OCI-LY7 (cell line): ENCODE results near the gene MYL3. TPM values are rescaled to one million over a fixed set of nuclear protein-coding genes. Genes with fewer than 3 reads are reported as not detected.

Experiments used
- BruUV-seq: library from RNA; stranded (reverse); fragments of 400-500 nt; replicated peaks from 2 replicates; lab custom pipeline; 2021; lab: Mats Ljungman, UMichigan
- CTCF ChIA-PET: fragments of 300-600 bp; sonication (Branson Sonifier 250); formaldehyde crosslinking; loops from one replicate; lab custom pipeline; 2022; ENCODE audit warnings: antibody characterized with exemption; ENCODE audit not compliant: unreplicated experiment; lab: Charles Lee
- POLR2A ChIA-PET: fragments of 300-600 bp; sonication (Branson Sonifier 250); formaldehyde crosslinking; loops from one replicate; lab custom pipeline; 2022; ENCODE audit warnings: antibody characterized with exemption; lab: Charles Lee
- DNase-seq: peaks from one replicate; pipeline ENCODE4 v3.0.0-alpha.2; 2015; ENCODE audit warnings: low spot score
- H2AFZ ChIP-seq: fragments of 200-600 bp; sonication (generic), shearing (Covaris generic); 2 replicates; pipeline ENCODE4 v1.6.1; 2014; ENCODE audit warnings: mild to moderate bottlenecking, antibody characterized with exemption, low read length, moderate library complexity
- H3K27ac ChIP-seq: fragments of 200-600 bp; sonication (generic); 2 replicates; pipeline ENCODE4 v1.5.1; 2014; ENCODE audit warnings: mixed run types, low read depth, mild to moderate bottlenecking, moderate library complexity, low read length, inconsistent platforms; ENCODE audit not compliant: poor library complexity, severe bottlenecking
- H3K36me3 ChIP-seq: fragments of 200-600 bp; sonication (generic); 2 replicates; pipeline ENCODE4 v1.6.1; 2014; ENCODE audit warnings: mild to moderate bottlenecking, antibody characterized with exemption, low read length, moderate library complexity, mixed read lengths; ENCODE audit not compliant: insufficient read depth
- H3K4me1 ChIP-seq: fragments of 200-600 bp; sonication (generic); 2 replicates; pipeline ENCODE4 v1.5.1; 2014; ENCODE audit warnings: mild to moderate bottlenecking, low read length; ENCODE audit not compliant: insufficient read depth, poor library complexity, severe bottlenecking
- H3K4me2 ChIP-seq: fragments of 200-600 bp; sonication (generic); 2 replicates; pipeline ENCODE4 v1.6.1; 2014; ENCODE audit warnings: mild to moderate bottlenecking, low read length
- H3K4me3 ChIP-seq: fragments of 200-600 bp; sonication (generic); 2 replicates; pipeline ENCODE4 v1.5.1; 2014; ENCODE audit warnings: mild to moderate bottlenecking, low read depth, low read length; ENCODE audit not compliant: poor library complexity, severe bottlenecking
- H3K79me2 ChIP-seq: fragments of 200-600 bp; sonication (generic); 2 replicates; pipeline ENCODE4 v1.6.1; 2016; ENCODE audit warnings: low read depth, mild to moderate bottlenecking, low read length, moderate library complexity, mixed read lengths; ENCODE audit not compliant: insufficient read depth
- H3K9me2 ChIP-seq: fragments of 200-600 bp; sonication (generic); 2 replicates; pipeline ENCODE4 v1.6.1; 2016; ENCODE audit warnings: mild to moderate bottlenecking, low read length, mixed read lengths; ENCODE audit not compliant: insufficient read depth
- H3K9me3 ChIP-seq: fragments of 200-600 bp; sonication (generic); 2 replicates; pipeline ENCODE4 v1.6.1; 2014; ENCODE audit warnings: mild to moderate bottlenecking, mixed run types, low read length, mixed read lengths
- H4K20me1 ChIP-seq: fragments of 200-600 bp; sonication (generic); 2 replicates; pipeline ENCODE4 v1.6.1; 2014; ENCODE audit warnings: mild to moderate bottlenecking, antibody characterized with exemption, low read length, moderate library complexity, mixed read lengths; ENCODE audit not compliant: insufficient read depth
- CTCF ChIP-seq: fragments of 200-600 bp; sonication (generic); conservative IDR thresholded peaks from 2 replicates; pipeline ENCODE4 v1.5.1; 2014; ENCODE audit warnings: mild to moderate bottlenecking, antibody characterized with exemption, low read length, moderate library complexity, mixed read lengths
- EZH2phosphoT487 ChIP-seq: fragments of 200-600 bp; sonication (generic); IDR thresholded peaks from 2 replicates; pipeline ENCODE4 v1.6.1; 2018; ENCODE audit warnings: low read depth, borderline replicate concordance, mild to moderate bottlenecking, mixed run types, antibody characterized with exemption, low read length, moderate library complexity, mixed read lengths
- intact Hi-C: fragments of 100-400 bp; cut with micrococcal nuclease; formaldehyde crosslinking; loops from one replicate; pipeline ENCODE4 v1.10.0; 2022; ENCODE audit not compliant: unreplicated experiment
- total RNA-seq, 2 experiments: library from RNA; depleted of rRNA in 1 of 2; stranded (reverse); fragments of >200 nt in 1 of 2; shearing (Covaris generic) in 1 of 2; gene quantifications; 2 replicates each; pipeline ENCODE4 v1.2.3, GENCODE V29; 2014 to 2022

Gene MYL3
- total RNA-seq, 2 experiments from 2014 or later = not detected

- no TSS peak for BruUV-seq
- H2AFZ ChIP-seq = no peak overlapping the region
- no peak overlapping the region for H3K4me3 ChIP-seq
- H3K79me2 ChIP-seq = no peaks in the 10 kb centered on the region
- intact Hi-C loops = no loop called here
- no peaks in the 10 kb centered on the region for H3K36me3 ChIP-seq
- H3K9me3 ChIP-seq = no peaks in the 10 kb centered on the region
- no peaks in the 10 kb centered on the region; the same call in 1 of the 2 replicates for H4K20me1 ChIP-seq
- H3K9me2 ChIP-seq = no peaks in the 10 kb centered on the region
- no peak overlapping the region for H3K4me2 ChIP-seq
- ChIA-PET CTCF (no interaction called here), POLR2A (interaction anchor here (0.8 kb wide), 1 partner anchor 105 kb away, joined by 3 read pairs; no protein-coding TSS in a partner anchor)
- DNase-seq = no peak
- H3K4me1 ChIP-seq = no peaks in the 10 kb centered on the region
- no peak overlapping the region for H3K27ac ChIP-seq
- TF ChIP-seq CTCF = no peak
- no peak for TF ChIP-seq EZH2phosphoT487
These were observed 21.7 kb upstream of the MYL3 start for GRCh38 chr3:46884929-46885328.

- CTCF ChIA-PET = no interaction called here
- no peak overlapping the region for H3K27ac ChIP-seq
- H4K20me1 ChIP-seq = no peaks in the 10 kb centered on the region; the same call in 1 of the 2 replicates
- H3K4me1 ChIP-seq = no peaks in the 10 kb centered on the region
- no peaks in the 10 kb centered on the region for H3K9me3 ChIP-seq
- TF ChIP-seq CTCF = no peak
- no peak for TF ChIP-seq EZH2phosphoT487
- H3K4me2 ChIP-seq = no peak overlapping the region
- H2AFZ ChIP-seq = no peak overlapping the region
- H3K79me2 ChIP-seq = no peaks in the 10 kb centered on the region
- intact Hi-C loops = no loop called here
- no peak overlapping the region for H3K4me3 ChIP-seq
- no TSS peak for BruUV-seq
- POLR2A ChIA-PET = no interaction called here
- no peak for DNase-seq
- no peaks in the 10 kb centered on the region for H3K36me3 ChIP-seq
- H3K9me2 ChIP-seq = no peaks in the 10 kb centered on the region
These were observed 21.2 kb upstream of the MYL3 start for GRCh38 chr3:46884427-46884826.

GRCh38 chr3:46883830-46884185, 20.6 kb upstream of the MYL3 start:
- no peak for DNase-seq
- no peak overlapping the region for H3K27ac ChIP-seq
- TF ChIP-seq CTCF (no peak), EZH2phosphoT487 (no peak)
- no peaks in the 10 kb centered on the region; the same call in 1 of the 2 replicates for H4K20me1 ChIP-seq
- H3K36me3 ChIP-seq = no peaks in the 10 kb centered on the region
- intact Hi-C loops = no loop called here
- H2AFZ ChIP-seq = no peak overlapping the region
- H3K9me2 ChIP-seq = no peaks in the 10 kb centered on the region
- H3K4me2 ChIP-seq = no peak overlapping the region
- CTCF ChIA-PET = no interaction called here
- H3K9me3 ChIP-seq = no peaks in the 10 kb centered on the region
- no peaks in the 10 kb centered on the region for H3K4me1 ChIP-seq
- POLR2A ChIA-PET = no interaction called here
- no peaks in the 10 kb centered on the region for H3K79me2 ChIP-seq
- no TSS peak for BruUV-seq
- H3K4me3 ChIP-seq = no peak overlapping the region
